HG03432 (cell line): ENCODE results near the gene OSGEP.

Experiments
- ATAC-seq: cut with Tn5 transposase; IDR thresholded peaks from one replicate; pipeline ENCODE4 v1.9.1; 2021; ENCODE audit warnings: mild to moderate bottlenecking, moderate library complexity; ENCODE audit not compliant: unreplicated experiment

The OSGEP gene

DNA sequence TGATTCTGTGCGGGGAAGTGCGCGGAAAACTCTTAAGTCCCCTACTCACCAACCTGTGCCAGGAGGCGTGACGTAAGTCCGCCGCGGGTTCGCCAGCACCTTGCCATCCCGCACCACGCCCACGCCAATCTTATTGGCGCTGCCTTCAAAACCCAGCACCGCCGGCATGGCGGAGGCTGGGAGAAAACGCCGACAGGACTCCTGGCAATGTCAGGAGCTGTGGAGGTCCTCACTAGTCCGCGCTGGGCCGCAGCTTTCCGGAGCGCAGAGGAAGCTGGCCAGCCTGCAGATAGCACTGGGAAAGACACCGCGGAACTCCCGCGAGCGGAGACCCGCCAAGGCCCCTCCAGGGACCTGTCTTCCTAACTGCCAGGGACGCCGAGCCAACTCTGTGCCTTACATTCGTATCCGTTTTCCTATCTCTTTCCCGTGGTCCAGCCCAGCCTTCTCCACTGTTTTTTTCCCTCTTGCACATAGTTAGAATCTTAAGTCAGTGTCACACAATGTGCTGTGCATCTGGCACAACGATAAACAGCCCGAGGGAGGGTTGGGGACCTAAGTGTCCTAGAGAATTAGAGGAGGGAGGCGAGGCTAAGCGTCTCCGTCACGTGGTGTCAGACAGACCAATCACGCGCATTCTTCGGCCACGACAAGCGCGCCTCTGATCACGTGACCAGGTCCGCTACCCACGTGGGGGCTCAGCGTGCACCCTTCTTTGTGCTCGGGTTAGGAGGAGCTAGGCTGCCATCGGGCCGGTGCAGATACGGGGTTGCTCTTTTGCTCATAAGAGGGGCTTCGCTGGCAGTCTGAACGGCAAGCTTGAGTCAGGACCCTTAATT, at the start of gene OSGEP, which contains the start of gene APEX1:
OSGEP (minus strand) TSS at position 297 of the 839 bp plus-strand sequence; CDS start at position 168, 129 bp downstream.
APEX1 (plus strand) TSS at position 711 of the 839 bp plus-strand sequence. CDS start 420 bp downstream, outside the sequence.
- ATAC-seq, result peak; percentile 90

DNA sequence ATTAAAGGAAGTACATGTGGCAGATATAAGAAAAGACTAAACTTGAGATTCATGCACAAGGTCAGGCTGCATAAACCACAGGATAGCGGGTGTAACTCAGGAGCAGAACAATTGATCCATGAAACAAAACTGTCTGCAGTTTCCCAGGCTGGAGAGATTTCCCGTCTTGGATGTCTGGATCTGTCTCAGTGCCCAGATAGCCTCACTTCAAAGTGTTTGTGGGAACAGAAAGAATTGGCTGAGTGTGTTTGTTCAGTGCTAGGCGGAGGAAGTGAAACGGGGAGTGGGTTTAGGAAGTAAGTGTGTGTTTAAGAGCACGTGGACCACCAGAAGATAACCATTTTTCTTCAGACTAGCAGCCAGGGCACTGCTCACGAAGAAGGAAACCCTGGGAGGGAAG, 49.3 kb upstream of the OSGEP start:
- no peak for ATAC-seq

DNA sequence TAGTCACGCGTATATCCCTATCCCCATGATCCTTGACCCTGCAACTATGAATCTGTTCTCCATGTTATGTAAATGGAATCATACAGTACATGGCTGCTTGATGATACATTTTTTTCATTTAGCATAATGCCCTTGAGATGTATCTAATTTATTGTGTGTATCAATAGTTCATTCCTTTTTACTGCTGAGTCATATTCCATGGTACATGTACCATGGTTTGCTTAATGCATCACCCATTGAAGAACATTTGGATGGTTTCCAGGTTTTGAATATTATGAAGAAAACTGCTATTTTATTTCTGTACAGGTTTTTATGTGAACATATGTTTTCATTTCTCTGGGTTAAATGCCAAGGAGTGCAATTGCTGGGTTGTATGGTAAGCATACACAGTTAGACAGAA, 46.7 kb upstream of the OSGEP start:
- no peak for ATAC-seq

DNA sequence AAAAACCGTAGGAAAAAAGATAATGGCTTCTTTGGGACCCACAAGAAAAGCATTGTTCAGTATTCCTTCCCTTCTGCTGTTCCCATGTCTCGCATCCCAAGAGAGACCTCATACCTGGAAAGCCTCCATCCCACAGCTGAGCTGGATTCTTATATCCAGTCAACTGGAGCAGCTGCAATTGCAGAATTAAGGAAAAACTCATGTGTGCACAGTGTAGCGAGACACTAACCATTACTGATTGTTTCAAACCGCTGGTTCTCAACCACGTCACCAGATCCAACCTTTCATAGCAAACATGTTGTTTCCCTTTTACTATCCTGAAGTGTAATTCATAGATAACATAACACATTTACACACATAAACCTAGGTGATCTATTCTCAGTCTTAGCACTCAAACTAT, 45.3 kb upstream of the OSGEP start:
- no peak for ATAC-seq

DNA sequence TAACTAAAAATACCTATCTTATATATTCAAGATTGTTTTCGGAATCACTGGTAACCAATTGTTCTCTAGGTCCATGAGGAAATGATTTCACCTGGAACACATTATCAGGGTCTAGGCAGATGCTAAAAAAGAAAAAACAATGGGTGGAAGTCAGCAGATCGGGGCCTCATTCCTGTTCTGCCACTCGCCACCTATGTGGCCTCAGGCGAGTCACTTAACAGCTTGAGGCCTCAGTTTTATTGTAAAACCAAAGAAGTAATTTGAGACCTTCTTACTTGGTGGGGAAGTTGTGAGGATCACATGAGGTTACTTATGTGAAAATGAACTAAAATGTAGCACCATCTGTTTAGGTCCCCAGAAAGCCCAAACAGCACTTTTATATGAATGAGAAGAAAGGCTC, 44.5 kb upstream of the OSGEP start:
- ATAC-seq, result no peak

DNA sequence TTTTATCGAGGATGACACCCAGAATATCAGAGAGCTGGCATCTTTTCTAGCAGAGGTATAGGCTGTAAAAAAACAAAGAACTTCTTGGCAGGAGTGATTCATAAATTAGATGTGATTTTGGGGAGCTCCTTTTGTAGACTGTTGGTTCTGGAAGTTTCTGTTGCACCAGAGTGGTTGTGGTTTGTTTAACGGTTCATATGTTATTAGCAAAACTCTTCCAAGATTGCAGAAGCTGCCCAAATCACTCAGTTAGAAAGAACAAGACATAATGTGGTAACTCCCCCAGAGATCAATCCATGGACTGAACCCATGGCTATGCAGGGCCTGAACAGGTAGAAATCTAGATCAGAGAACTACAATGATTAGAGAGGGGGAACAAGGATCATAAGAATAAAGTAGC, 44.0 kb upstream of the OSGEP start:
- ATAC-seq, result no peak

DNA sequence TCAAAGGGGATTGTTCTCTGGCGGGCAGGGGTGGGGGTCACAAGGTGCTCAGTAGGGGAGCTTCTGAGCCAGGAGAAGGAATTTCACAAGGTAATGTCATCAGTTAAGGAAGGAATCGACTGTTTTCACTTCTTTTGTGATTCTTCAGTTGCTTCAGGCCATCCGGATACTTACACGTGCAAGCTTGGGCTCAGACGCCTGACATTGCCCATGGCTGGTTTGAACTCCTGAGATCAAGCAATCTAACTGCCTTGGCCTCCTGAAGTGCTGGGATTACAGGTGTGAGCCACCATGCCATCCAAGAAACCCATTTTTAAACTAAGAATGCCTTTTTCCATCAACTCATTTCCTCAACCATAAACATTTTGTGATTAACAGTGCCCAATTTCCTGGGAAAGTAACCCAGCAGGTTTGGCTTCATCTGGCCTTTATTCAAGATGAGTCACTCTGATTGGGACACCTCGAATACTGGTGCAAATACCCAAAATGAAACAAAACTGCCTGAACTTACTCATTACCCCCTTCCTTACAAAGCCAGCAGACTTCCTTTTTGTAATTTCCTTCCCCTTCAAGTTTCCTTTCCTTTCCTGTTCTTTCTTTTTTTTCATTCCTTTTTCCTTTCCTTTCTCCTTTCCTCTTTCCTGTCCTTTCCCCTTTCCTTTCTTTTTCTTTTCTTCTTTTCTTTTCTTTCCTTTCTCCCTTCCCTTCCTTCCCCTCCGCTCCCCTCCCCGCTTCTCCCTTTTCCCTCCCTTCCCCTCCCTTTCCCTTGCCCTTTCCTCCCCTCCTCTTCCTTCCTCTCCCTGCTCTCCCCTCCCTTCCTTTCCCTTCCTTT, 40.5 kb upstream of the OSGEP start:
- no peak for ATAC-seq

DNA sequence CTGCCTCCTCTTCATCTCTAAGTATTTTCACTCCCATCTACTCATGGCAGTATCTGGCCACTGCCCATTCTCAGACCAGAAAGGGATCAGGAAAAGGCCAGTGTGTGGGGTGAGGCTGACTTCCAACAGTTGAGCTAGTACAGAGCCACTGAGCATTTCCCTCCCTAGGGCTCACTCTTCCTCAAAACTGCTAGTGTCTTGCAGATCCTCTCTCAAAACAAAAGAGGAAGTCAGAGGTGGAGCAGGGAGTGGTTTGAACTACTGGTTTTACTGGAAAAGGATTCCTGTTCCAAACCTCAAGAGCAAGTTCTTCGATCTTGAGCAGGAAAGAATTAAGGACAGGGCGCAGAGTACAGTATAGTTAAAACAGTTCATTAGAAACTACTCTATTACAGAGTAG, 39.0 kb upstream of the OSGEP start:
- ATAC-seq, result no peak

DNA sequence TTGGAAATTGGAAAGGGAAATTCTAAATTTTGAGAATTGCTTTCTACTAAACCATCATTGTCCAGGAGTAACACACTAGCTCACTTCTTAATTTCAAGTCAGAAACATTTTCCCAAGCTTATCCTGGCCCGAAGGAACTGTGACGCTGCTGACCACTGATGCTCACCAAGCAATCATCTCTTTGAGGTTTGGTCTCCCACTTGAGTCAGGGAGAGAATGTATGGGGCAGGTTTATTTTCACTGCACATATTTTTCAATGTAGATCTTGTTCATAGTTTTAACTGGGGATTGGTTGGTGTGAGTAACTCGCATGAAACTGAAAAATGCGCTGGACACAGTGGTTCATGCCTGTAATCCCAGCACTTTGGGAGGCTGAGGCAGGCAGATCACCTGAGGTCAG, 37.9 kb upstream of the OSGEP start:
- no peak for ATAC-seq

DNA sequence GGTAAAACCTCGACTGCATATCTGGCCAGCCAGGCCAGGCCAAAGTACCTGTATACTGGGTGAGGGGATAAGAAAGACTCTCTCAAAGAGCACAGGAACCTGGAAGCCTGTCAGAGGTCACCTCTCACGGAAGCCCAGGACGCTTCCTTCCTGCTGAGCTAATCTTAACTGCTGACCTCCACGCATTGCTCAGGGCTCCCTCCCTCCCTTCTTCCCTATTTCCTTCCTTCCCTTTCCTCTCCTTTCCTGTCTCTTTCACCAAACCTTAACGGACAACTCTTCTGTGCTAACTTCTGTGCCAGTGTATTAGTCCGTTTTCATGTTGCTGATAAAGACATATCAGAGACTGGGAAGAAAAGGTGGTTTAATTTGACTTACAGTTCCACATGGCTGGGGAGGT, 36.0 kb upstream of the OSGEP start:
- no peak for ATAC-seq

DNA sequence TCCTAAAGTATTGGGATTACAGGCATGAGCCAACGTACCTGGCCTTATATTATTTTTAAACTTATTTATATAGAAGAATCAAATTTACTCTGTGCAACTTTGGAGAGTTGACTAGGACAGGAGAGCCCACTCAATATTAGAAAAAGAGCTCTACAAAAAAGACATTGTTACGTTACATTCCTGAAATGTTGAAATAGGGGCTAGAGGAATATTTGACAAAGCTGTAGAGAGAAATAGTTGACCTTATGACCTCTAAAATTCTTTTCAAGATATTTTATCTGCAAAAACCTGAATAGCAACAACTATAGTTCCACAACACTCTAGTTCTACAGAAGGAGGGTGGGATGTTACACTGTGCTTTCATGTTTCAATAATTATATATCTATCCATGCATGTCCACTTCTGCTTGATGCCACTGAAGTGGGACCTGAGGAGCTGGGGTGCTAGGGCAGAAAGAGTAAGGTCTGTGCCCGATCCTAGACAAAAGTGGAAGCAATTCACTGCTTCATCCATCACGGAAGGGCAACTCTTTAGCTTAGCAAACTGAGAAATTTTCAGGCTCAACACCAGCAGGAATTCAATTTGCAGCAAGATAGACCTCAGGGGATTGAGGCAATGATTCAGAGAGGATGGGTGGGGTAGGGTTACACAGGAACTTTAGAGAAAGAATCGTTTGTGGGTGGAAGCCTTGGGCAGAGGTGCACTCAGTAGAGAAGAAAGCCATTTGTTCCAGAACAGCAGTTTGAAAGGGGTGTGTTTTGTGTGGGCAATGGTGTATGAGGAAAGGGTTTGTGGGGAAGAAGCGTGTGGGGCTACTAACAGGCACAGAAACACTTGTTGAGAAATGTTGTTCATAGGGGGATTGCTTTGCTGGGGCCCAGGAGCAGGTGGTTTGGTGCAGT, 34.7 kb upstream of the OSGEP start:
- peak; percentile 50 for ATAC-seq

DNA sequence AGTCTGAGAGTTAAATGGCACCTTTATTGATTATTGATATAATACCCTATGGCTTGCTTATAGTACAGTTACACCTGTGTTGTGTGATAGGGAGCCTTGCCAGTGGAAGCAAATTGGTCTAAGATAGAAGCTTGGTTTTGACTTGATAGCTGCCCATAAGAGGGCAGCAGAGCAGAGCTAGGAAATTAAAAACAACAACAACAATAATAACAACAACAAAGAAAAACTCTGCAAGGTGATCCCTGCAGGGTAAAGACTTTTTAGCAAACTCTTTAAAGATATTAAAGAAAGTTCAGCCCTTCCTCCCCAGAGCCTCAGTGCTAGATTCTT, 32.7 kb upstream of the OSGEP start:
- no peak for ATAC-seq

DNA sequence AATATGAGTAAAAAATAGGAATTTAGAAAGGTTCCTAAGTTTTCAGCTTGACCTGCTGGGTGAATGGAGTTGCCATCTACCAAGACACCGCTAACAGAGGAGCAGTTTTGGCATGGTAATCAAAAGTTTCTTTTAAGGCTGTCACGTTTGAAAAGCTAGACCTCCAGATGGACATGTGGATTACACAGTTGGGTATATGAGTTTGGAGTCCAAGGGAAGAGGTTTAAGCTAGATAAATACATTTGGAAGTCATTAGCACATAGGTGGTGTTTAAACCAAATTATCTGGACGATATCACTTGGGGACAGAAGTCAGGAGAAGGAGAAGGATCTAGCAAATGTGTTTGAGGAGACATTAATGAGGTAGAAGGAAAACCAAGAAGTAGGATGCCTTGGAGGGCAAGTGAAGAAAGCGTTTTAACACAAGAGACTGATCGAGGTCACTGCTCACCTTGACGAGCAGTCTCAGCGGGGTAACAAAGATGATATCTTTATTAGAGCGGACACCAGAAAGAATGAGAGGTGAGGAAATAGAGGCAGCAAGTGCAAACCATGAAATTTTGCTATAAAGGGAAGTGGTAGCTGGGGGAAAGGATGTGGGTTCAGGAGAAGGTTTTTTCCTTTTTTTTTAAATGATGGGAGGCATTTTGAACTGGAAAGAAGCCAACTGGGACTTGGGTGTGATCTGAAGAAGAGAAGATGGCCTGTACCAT, 32.2 kb upstream of the OSGEP start:
- no peak for ATAC-seq

DNA sequence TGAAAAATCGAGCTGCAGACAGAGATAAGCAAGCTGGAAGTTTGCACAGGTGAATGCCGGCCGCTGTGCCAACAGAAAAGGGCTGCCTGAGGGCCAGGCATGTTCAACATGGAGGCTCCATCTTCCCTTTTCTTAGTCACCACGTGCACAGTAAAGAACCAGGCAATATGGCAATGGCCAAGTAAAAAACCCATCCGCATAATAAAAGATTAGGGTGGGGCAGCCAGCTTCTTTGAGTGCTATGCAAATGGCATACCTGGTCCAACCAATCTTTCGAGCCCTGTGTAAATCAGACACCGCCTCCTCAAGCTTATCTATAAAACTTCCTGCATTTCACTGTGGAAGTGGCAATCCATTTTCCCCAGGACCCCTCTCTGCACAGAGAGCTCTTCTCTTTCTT, 31.3 kb upstream of the OSGEP start:
- no peak for ATAC-seq

DNA sequence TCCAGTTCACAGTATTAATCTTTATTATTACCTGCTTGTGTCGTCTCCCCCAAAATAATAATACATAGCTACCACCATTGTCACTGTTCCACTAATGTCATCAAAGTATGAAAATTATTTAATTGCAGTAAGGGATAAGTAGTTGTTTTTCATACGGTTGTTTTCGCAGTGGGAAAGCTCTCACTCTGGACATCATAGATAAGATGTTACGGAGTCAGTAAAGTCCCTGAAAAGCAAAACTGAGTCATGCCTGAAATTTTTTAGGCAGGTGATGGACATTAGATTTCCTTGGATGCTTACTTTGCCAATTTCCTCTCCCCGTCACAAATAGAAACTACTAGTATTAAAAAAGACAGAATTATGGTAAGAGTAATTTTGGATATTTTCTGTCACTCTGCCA, 27.8 kb upstream of the OSGEP start:
- ATAC-seq, result no peak

DNA sequence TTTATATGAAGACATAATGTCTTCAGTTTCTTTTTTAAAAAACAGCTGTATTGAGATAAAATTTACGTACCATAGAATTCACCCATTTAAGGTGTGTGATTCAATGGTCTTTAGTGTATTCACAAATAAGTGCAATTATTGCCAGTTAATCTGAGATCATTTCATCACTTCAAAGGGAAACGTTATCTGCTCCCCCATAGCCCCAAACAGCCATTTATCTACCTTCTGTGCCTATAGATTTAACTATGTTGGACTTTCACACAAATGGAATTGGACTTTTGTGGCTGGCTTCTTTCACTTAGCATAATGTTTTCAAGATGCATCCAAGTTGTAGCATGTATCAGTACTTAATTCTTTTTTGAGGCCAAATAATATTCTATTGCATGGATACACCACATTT, 24.3 kb upstream of the OSGEP start:
- no peak for ATAC-seq

DNA sequence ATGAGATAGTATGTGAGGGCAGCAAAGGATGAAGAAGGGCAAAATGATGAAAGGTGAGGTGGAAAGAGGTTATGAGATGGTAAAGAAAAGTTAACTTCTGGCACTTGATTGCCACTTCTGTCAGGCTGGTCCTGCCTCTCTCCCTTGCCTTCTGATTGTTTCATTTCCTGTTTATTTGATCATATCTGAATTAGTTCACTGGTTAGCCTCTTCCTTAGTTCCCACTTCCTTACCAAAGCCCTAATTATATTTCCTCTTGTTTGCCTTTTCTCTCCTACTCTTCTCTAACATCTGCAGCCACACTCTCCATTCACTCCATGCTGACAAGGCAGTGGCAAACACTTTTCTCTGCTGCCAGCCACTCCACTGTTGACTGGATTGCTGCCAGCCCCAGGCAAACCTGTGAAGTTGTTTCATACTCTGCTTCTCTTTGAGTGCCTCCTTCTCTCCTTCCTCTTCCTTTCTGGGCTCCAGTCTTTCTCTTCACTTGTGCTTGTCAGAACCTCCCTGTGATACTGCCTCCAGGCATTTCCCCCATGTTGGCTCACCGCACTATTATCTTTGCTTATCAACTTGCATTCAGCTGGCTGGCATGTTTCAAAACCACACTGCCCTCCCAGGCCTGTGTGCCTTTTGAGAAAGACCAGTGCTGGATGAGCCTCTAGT, 22.7 kb upstream of the OSGEP start:
- ATAC-seq, result no peak

DNA sequence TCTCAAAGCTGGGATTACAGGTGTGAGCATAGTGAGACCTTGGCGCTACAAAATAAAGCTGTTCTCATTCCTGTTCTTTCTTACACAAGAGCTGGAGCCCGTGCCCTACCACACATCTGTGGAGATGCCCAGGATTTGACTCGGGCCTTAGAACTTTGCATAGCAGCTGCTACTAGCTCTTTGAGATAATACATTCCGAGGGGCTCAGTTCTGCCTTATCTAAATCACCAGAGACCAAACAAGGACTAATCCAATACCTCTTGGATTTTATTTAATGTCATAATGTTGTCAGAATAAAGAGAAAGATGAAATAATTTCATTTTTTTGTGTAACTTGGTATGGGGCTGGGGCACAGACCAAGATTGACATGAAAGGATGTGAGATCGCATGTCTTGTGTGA, 22.2 kb upstream of the OSGEP start:
- ATAC-seq, result no peak

DNA sequence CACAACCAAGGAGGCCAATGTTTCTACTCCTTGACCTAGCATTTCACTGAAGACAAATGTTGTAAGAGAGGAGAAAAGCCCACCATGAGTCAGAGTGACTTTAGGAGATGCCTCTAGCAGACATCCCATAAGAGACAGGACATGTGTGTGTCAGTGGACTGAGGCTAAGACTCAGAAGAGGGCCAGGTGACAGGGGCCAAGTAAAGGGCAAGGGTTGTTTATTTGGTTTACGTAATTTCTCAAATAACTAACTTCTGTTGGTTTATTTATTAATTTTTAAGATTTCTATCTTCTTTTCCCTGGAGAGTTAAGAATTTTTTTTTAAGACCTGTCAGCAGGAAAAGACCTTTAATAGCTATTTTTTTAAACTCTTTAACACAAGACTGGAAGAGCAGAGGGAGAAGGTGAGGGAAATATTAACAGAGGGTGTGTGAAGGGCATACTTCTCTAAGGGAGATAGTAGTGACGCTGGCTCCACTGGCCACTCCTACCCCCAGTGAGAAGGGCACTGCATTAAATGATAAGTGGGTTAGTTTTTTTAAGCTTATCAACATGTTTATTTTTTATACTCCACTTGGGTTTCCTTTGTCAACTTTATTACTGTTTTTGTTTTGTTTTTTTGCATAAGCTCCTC, 18.0 kb upstream of the OSGEP start:
- no peak for ATAC-seq

DNA sequence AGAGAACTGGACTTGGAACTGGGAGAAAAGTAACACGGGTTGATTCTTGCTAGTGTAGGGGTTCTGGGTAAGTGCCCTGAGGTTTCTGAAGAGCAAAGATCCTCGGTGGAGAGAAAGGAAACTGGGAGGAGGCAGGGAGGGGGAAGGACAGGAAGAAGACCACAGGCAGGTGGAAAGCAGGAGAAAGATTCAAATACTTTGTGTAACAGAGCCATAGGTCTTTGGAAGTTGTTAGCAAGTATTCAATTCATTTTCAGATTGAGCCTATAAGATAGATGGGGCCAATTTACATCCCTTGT, 15.9 kb upstream of the OSGEP start:
- no peak for ATAC-seq
